SH-SY5Y (cell line): Measurements from ENCODE around the gene COPZ2.
A peak's percentile ranks its signal among the peaks of the same experiment; 100 is the strongest.

ENCODE experiments used
- GATA2 ChIP-seq: IDR thresholded peaks from 2 replicates; pipeline ENCODE4 v1.6.1; 2011; ENCODE audit warnings: mild to moderate bottlenecking, low read depth, low read length
- GATA3 ChIP-seq: IDR thresholded peaks from 2 replicates; pipeline ENCODE4 v1.6.1; 2011; ENCODE audit warnings: low read depth, mild to moderate bottlenecking, low read length, moderate library complexity

GRCh38 chr17:48014595-48015111 is 22.9 kb downstream of the COPZ2 start:
- TF ChIP-seq GATA2 (peak; percentile 77), GATA3 (no peak)
